CD14-positive monocyte (primary cell): ENCODE measurements around the gene CEP78. TPM values are rescaled to one million over a fixed set of nuclear protein-coding genes. Genes with fewer than 3 reads are reported as not detected.

Experiments
- DNase-seq, 3 donors: peaks; one replicate each; pipeline ENCODE4 v3.0.0-alpha.2; 2011 to 2022
- H2AFZ ChIP-seq: 2 replicates; pipeline ENCODE4 v1.6.0; 2012; ENCODE audit warnings: mild to moderate bottlenecking, low read depth, low read length, inconsistent platforms; ENCODE audit not compliant: insufficient read depth, poor library complexity, severe bottlenecking
- H3K27ac ChIP-seq, 2 donors: 1 replicate in 1 of 2; 2 replicates in 1 of 2; pipeline ENCODE4 v1.5.1; 2012 to 2013; ENCODE audit warnings: low read length in 2 of 2, control low read depth in 1 of 2, inconsistent platforms in 1 of 2, low read depth in 1 of 2, mild to moderate bottlenecking in 1 of 2
- H3K27me3 ChIP-seq, 2 donors: one replicate each; pipeline versions ENCODE4 v1.6.0 to v1.6.1; 2011 to 2013; ENCODE audit warnings: low read length in 2 of 2; ENCODE audit not compliant: control insufficient read depth in 2 of 2, insufficient read depth in 2 of 2
- H3K36me3 ChIP-seq, 2 donors: replicated peaks in 1 of 2; 1 replicate in 1 of 2; 2 replicates in 1 of 2; pipeline versions ENCODE4 v1.5.1 to v1.6.1; 2012 to 2013; ENCODE audit warnings: low read length in 2 of 2, control low read depth in 1 of 2, inconsistent platforms in 1 of 2, mild to moderate bottlenecking in 1 of 2; ENCODE audit not compliant: insufficient read depth in 2 of 2, control insufficient read depth in 1 of 2
- H3K4me1 ChIP-seq, 2 donors: 1 replicate in 1 of 2; 2 replicates in 1 of 2; pipeline versions ENCODE4 v1.5.1 to v1.6.1; 2012 to 2013; ENCODE audit warnings: low read length in 2 of 2, control low read depth in 1 of 2, inconsistent platforms in 1 of 2, mild to moderate bottlenecking in 1 of 2, moderate library complexity in 1 of 2; ENCODE audit not compliant: insufficient read depth in 2 of 2, control insufficient read depth in 1 of 2
- H3K4me2 ChIP-seq: replicated peaks from 2 replicates; pipeline ENCODE3; 2012; ENCODE audit warnings: low read length, moderate library complexity, mild to moderate bottlenecking; ENCODE audit not compliant: poor library complexity, severe bottlenecking; ENCODE audit errors: extremely low read depth
- H3K4me3 ChIP-seq, 3 experiments: fragments of 200-600 bp in 1 of 3; sonication (generic) in 1 of 3; replicated peaks in 1 of 3; 1 replicate in 2 of 3; 2 replicates in 1 of 3; pipeline ENCODE4 v1.5.1; 2011 to 2013; ENCODE audit warnings: low read length in 3 of 3, mild to moderate bottlenecking in 3 of 3, control low read depth in 2 of 3, low read depth in 2 of 3, inconsistent platforms in 1 of 3, moderate library complexity in 1 of 3
- H3K79me2 ChIP-seq: 2 replicates; pipeline ENCODE4 v1.6.0; 2012; ENCODE audit warnings: mild to moderate bottlenecking, control low read depth, inconsistent platforms, low read length, moderate library complexity; ENCODE audit not compliant: insufficient read depth
- H3K9ac ChIP-seq: 2 replicates; pipeline ENCODE4 v1.6.0; 2017; ENCODE audit warnings: low read length, mild to moderate bottlenecking; ENCODE audit not compliant: insufficient read depth, poor library complexity, severe bottlenecking
- H3K9me3 ChIP-seq, 2 donors: replicated peaks in 1 of 2; 1 replicate in 1 of 2; 2 replicates in 1 of 2; pipeline versions ENCODE4 v1.5.1 to v1.6.1; 2012 to 2013; ENCODE audit warnings: low read length in 2 of 2, control low read depth in 1 of 2; ENCODE audit not compliant: control insufficient read depth in 1 of 2, insufficient read depth in 1 of 2
- H4K20me1 ChIP-seq: 2 replicates; pipeline ENCODE4 v1.6.0; 2012; ENCODE audit warnings: mild to moderate bottlenecking, low read length, control low read depth, moderate library complexity; ENCODE audit not compliant: insufficient read depth
- H3K27ac Mint-ChIP-seq, 7 donors: one replicate each; pipeline ENCODE4 v1.8.0; 2020; ENCODE audit warnings: mild to moderate bottlenecking in 7 of 7, mixed read lengths in 7 of 7, moderate library complexity in 6 of 7, inconsistent platforms in 2 of 7
- H3K27me3 Mint-ChIP-seq, 3 donors: one replicate each; pipeline ENCODE4 v1.8.0; 2021 to 2022; ENCODE audit warnings: low read depth in 3 of 3, mild to moderate bottlenecking in 3 of 3, mixed read lengths in 3 of 3, moderate library complexity in 3 of 3, inconsistent platforms in 1 of 3
- H3K36me3 Mint-ChIP-seq, 2 donors: one replicate each; pipeline ENCODE4 v1.8.0; 2020; ENCODE audit warnings: mixed read lengths in 2 of 2, inconsistent platforms in 1 of 2, mild to moderate bottlenecking in 1 of 2
- H3K4me1 Mint-ChIP-seq: one replicate; pipeline ENCODE4 v1.8.0; 2020; ENCODE audit warnings: mild to moderate bottlenecking, mixed read lengths
- H3K4me3 Mint-ChIP-seq, 2 donors: one replicate each; pipeline ENCODE4 v1.8.0; 2020; ENCODE audit warnings: mild to moderate bottlenecking in 2 of 2, mixed read lengths in 2 of 2, moderate library complexity in 1 of 2
- H3K9me3 Mint-ChIP-seq, 7 donors: one replicate each; pipeline ENCODE4 v1.8.0; 2020 to 2022; ENCODE audit warnings: mixed read lengths in 7 of 7, mild to moderate bottlenecking in 6 of 7, moderate library complexity in 6 of 7, inconsistent platforms in 2 of 7
- WGBS: methylation state at CpG from one replicate; pipeline ENCODE4 v1.1.5; 2013; ENCODE audit warnings: missing lambda C conversion rate; ENCODE audit not compliant: insufficient coverage; 5-methylcytosine and 5-hydroxymethylcytosine counted together
- intact Hi-C, 2 donors: fragments of 100-400 bp; cut with micrococcal nuclease; formaldehyde crosslinking; loops; one replicate each; pipeline versions ENCODE4 v1.15.0 to v1.15.1; 2023
- polyA plus RNA-seq, 3 donors: library from polyadenylated mRNA; depleted of rRNA in 1 of 3; unstranded in 2 of 3; stranded (reverse) in 1 of 3; fragments of 300-500 nt in 2 of 3; fragments of >200 nt in 1 of 3; fragmentation: Illumina TruSeq in 2 of 3; gene quantifications; 1 replicate in 2 of 3; 2 replicates in 1 of 3; pipeline ENCODE4 v1.2.3, GENCODE V29; 2012 to 2021
- TF ChIP-seq, protein P1 (sequence below): fragments of 200-600 bp; IDR thresholded peaks from one replicate; pipeline ENCODE4 v1.8.0; 2022; ENCODE audit warnings: antibody characterized with exemption, mild to moderate bottlenecking

The CEP78 gene
- polyA plus RNA-seq, 3 donors = 1.7 to 3.3 (median 2.5) TPM

DNA sequence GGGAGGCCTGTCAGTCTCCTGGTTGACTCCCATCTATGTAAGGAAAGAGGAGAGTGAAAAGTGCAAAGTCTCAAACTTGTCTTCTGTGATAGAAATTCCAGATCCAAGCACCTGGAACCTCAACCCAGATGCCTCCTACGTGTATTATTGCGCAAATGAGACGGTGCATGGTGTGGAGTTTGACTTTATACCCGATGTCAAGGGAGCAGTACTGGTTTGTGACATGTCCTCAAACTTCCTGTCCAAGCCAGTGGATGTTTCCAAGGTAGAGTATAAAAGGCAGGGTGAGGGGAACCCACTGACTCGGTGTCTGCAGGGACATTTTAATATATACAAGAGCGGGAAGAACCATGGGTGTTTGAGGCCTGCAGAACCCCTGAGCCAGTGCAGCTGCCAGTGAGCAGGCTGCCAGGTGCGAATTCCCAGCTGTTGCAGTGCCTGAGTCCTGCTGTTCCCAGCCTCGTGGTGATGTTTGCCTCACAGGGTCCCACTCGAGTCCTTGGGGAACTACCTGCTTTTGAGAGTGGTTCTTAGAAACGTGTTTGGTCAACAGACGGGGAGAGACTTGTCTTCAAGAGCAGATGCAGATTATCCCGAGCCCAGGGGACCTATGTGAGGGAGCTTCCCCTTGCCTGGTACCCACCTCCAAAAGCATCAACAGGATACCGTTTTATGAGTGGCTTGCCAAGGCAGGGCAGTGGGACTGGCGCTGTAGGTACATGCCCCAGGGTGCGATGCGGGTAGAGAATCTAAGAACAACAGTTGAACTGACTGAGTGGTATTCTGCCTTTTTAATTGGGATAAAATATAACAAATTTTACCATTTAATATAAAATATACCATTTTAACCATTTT, 70.6 kb downstream of the CEP78 start:
- Mint-ChIP-seq H3K27ac (no peak overlapping the region), H3K9me3 (peaks cover 0 to 3% (median 0%) of the 10 kb centered on the region in 7 donors), H3K27me3 (peaks cover 0 to 3% (median 0%) of the 10 kb centered on the region in 3 donors), H3K4me1 (peaks cover 24% of the 10 kb centered on the region), H3K4me3 (no peak overlapping the region), H3K36me3 (peaks cover 5 to 12% of the 10 kb centered on the region in 2 donors)
- DNase-seq = no peak
- no peaks in the 10 kb centered on the region for H4K20me1 ChIP-seq
- H3K4me1 ChIP-seq = peaks cover 5 to 7% of the 10 kb centered on the region in 2 donors
- H3K9me3 ChIP-seq = no peaks in the 10 kb centered on the region
- H3K4me2 ChIP-seq = no peak overlapping the region
- H2AFZ ChIP-seq = no peak overlapping the region
- H3K27me3 ChIP-seq = no peaks in the 10 kb centered on the region
- H3K4me3 ChIP-seq = no peak overlapping the region
- H3K9ac ChIP-seq = no peak overlapping the region
- intact Hi-C loops = no loop called here
- WGBS = 81% methylated on average over 7 of the region's 16 CpGs
- no peaks in the 10 kb centered on the region for H3K36me3 ChIP-seq
- TF ChIP-seq, protein P1, sequence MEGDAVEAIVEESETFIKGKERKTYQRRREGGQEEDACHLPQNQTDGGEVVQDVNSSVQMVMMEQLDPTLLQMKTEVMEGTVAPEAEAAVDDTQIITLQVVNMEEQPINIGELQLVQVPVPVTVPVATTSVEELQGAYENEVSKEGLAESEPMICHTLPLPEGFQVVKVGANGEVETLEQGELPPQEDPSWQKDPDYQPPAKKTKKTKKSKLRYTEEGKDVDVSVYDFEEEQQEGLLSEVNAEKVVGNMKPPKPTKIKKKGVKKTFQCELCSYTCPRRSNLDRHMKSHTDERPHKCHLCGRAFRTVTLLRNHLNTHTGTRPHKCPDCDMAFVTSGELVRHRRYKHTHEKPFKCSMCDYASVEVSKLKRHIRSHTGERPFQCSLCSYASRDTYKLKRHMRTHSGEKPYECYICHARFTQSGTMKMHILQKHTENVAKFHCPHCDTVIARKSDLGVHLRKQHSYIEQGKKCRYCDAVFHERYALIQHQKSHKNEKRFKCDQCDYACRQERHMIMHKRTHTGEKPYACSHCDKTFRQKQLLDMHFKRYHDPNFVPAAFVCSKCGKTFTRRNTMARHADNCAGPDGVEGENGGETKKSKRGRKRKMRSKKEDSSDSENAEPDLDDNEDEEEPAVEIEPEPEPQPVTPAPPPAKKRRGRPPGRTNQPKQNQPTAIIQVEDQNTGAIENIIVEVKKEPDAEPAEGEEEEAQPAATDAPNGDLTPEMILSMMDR = no peak
- H3K27ac ChIP-seq = no peak overlapping the region
- no peaks in the 10 kb centered on the region for H3K79me2 ChIP-seq

DNA sequence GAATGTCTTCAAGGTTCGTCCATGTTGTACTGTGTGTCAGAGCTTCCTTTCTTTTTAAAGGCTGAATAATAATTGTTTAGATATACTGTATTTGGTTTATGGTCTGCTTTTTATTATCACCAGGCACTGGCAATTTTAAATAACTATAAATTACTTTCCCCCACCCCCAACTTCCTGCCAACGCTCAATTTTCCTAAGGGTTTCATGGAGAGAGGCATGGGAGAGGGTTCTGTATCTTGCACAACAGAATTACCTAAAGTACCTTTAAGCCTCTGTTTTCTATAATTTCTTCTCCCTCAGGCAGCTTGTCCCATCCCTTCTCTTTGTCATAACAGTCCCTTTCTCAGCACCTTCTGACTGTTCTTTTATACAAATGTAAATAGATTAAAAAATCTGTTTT, 71.5 kb downstream of the CEP78 start:
- Mint-ChIP-seq H3K9me3 (peaks cover 0 to 3% (median 0%) of the 10 kb centered on the region in 7 donors), H3K4me1 (peaks cover 24% of the 10 kb centered on the region), H3K36me3 (peaks cover 8 to 15% of the 10 kb centered on the region in 2 donors), H3K27ac (no peak overlapping the region), H3K27me3 (peaks cover 0 to under 1% (median 0%) of the 10 kb centered on the region in 3 donors), H3K4me3 (no peak overlapping the region)
- Histone ChIP-seq H3K9ac (no peak overlapping the region), H3K27me3 (no peaks in the 10 kb centered on the region), H2AFZ (no peak overlapping the region), H3K9me3 (no peaks in the 10 kb centered on the region), H3K79me2 (no peaks in the 10 kb centered on the region), H3K27ac (no peak overlapping the region), H4K20me1 (no peaks in the 10 kb centered on the region), H3K4me3 (no peak overlapping the region), H3K4me1 (peaks cover 5 to 7% of the 10 kb centered on the region in 2 donors), H3K36me3 (no peaks in the 10 kb centered on the region), H3K4me2 (no peak overlapping the region)
- TF ChIP-seq, protein P1 = no peak
- no CpG with 5 or more reads among the region's 2 CpGs for WGBS
- DNase-seq = no peak
- intact Hi-C loops = no loop called here
